Peyer's patch (tissue), 4 donors: ENCODE measurements around the gene PUS1. TPM values are rescaled to one million over a fixed set of nuclear protein-coding genes. Genes with fewer than 3 reads are reported as not detected.
A peak's percentile ranks its signal among the peaks of the same experiment; 100 is the strongest.

Source experiments
- DNase-seq, 3 donors: peaks; one replicate each; pipeline ENCODE4 v3.0.0-alpha.2; 2017 to 2019
- H3K27ac ChIP-seq, 4 donors: fragments of 200-600 bp; sonication (generic); one replicate each; pipeline ENCODE4 v1.5.1; 2016 to 2019
- H3K27me3 ChIP-seq, 2 donors: fragments of 200-600 bp; sonication (generic); one replicate each; pipeline ENCODE4 v1.5.1; 2019
- H3K36me3 ChIP-seq, 3 donors: fragments of 200-600 bp; sonication (generic); one replicate each; pipeline ENCODE4 v1.5.1; 2016 to 2019
- H3K4me1 ChIP-seq, 4 donors: fragments of 200-600 bp; sonication (generic); one replicate each; pipeline ENCODE4 v1.5.1; 2016 to 2019
- H3K4me3 ChIP-seq, 4 donors: fragments of 200-600 bp; sonication (generic); 1 replicate in 3 of 4; 2 replicates in 1 of 4; pipeline ENCODE4 v1.5.1; 2016 to 2019; ENCODE audit warnings: mild to moderate bottlenecking in 1 of 4
- H3K9me3 ChIP-seq, 4 donors: fragments of 200-600 bp; sonication (generic); one replicate each; pipeline ENCODE4 v1.5.1; 2016 to 2019; ENCODE audit warnings: mild to moderate bottlenecking in 1 of 4
- POLR2A ChIP-seq, 2 donors: fragments of 450-650 bp; IDR thresholded peaks; one replicate each; pipeline ENCODE4 v1.5.1; 2017; ENCODE audit warnings: antibody characterized with exemption in 2 of 2, mild to moderate bottlenecking in 2 of 2, moderate library complexity in 2 of 2
- total RNA-seq, 4 donors: library from RNA; depleted of rRNA; stranded (reverse); fragments of >200 nt; gene quantifications; one replicate each; pipeline ENCODE4 v1.1.0, GENCODE V29; 2016
- TF ChIP-seq, protein P1 (sequence below), 6 experiments: fragments of 450-650 bp in 4 of 6; fragments of 200-600 bp in 2 of 6; sonication (generic) in 1 of 6; IDR thresholded peaks; one replicate each; pipeline ENCODE4 v1.5.1; 2017 to 2019; ENCODE audit warnings: antibody characterized with exemption in 6 of 6, mild to moderate bottlenecking in 3 of 6, moderate library complexity in 1 of 6

PUS1 gene
- total RNA-seq, 4 donors from 2014 or later, result 8.8 to 46.5 (median 31.8) TPM

GRCh38 chr12:131909752-131910219 is 19.3 kb upstream of the PUS1 start:
- no peak overlapping the region for H3K4me3 ChIP-seq
- DNase-seq, result no peak
- no peaks in the 10 kb centered on the region for H3K9me3 ChIP-seq
- H3K27me3 ChIP-seq, result no peaks in the 10 kb centered on the region
- peaks cover 0 to 5% (median 0%) of the 10 kb centered on the region in 4 donors for H3K4me1 ChIP-seq
- TF ChIP-seq, protein P1, sequence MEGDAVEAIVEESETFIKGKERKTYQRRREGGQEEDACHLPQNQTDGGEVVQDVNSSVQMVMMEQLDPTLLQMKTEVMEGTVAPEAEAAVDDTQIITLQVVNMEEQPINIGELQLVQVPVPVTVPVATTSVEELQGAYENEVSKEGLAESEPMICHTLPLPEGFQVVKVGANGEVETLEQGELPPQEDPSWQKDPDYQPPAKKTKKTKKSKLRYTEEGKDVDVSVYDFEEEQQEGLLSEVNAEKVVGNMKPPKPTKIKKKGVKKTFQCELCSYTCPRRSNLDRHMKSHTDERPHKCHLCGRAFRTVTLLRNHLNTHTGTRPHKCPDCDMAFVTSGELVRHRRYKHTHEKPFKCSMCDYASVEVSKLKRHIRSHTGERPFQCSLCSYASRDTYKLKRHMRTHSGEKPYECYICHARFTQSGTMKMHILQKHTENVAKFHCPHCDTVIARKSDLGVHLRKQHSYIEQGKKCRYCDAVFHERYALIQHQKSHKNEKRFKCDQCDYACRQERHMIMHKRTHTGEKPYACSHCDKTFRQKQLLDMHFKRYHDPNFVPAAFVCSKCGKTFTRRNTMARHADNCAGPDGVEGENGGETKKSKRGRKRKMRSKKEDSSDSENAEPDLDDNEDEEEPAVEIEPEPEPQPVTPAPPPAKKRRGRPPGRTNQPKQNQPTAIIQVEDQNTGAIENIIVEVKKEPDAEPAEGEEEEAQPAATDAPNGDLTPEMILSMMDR (IDR thresholded peaks at IDR 0.05), result no peak
- TF ChIP-seq POLR2A (IDR thresholded peaks at IDR 0.05), result no peak
- peaks cover 0 to 80% (median 0%) of the 10 kb centered on the region in 3 donors for H3K36me3 ChIP-seq
- no peak overlapping the region for H3K27ac ChIP-seq

DNA sequence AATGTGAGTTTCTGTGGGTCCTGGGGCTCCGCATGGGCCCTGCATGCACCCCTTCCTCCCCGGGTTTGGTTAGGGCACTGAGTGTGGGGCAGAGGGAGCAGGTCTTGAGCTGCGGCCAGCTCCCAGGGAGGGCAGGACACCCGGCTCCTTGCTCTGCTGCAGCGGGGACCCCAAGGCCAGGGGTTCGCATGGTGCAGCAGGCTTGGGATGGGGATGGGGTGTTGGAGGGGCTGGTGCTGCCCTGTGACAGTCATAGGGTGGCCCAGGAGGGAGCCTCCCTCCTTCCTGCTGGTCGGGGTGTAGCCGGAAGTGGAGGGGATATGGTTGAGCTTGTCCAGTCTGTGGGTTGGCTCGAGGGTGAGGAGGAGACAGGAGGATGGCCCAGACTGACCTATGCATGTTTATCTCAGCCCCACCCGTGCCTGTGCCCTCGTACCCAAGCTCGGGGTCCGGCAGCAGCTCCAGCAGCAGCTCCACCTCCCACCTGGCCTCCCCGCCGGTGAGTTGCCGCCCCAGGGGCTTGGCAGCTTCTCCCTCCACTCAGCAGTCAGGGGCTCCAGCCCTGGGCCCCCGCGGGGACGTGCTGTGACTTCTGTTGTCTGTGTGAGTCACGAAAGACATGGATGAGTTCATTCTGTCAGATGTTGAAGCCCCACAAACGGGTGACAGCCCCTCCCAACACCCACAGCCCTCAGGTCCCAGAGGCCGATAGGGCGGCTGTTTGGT is 18.6 kb upstream of the PUS1 start:
- H3K27ac ChIP-seq, result no peak overlapping the region
- H3K9me3 ChIP-seq, result no peaks in the 10 kb centered on the region
- TF ChIP-seq, protein P1 (IDR thresholded peaks at IDR 0.05), result no peak
- TF ChIP-seq POLR2A (IDR thresholded peaks at IDR 0.05), result no peak
- no peaks in the 10 kb centered on the region for H3K27me3 ChIP-seq
- peaks cover 0 to 5% (median 0%) of the 10 kb centered on the region in 4 donors for H3K4me1 ChIP-seq
- no peak for DNase-seq
- no peak overlapping the region for H3K4me3 ChIP-seq
- H3K36me3 ChIP-seq, result peaks cover 0 to 86% (median 0%) of the 10 kb centered on the region in 3 donors

DNA sequence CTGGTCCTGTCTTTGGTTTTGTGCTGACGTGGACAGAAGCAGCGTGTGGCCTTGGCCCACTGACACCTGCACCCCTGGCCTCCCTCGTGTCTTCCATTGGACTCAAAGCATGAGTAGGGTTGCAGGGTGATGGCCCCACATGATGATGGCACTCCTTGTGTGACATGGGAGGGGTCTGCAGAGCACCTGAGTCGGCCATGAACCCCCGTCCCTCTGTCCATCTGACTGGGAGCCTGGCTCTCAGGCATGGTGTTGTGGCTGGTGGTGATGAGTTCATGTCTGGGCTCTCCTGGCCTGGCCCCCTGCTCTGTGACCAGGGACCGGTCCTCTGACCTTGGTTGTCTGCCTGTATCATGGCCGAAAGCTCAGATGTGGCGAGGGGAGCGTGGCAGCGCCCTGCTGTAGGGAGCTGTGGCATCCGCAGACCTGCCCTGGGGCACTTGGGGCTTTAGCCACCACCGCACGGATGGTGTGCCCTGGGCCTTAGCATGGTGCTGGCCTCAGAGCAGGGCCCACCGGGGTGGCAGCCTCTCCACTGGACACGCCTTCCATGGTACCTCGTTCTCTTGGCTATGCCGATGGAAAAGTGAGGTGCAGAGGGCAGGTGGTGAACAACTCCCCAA is 17.9 kb upstream of the PUS1 start:
- H3K27me3 ChIP-seq, result no peaks in the 10 kb centered on the region
- no peaks in the 10 kb centered on the region for H3K9me3 ChIP-seq
- no peak for DNase-seq
- H3K36me3 ChIP-seq, result peaks cover 0 to 93% (median 0%) of the 10 kb centered on the region in 3 donors
- no peak overlapping the region for H3K4me3 ChIP-seq
- H3K4me1 ChIP-seq, result peaks cover 0 to 5% (median 0%) of the 10 kb centered on the region in 4 donors
- H3K27ac ChIP-seq, result no peak overlapping the region
- no peak for TF ChIP-seq POLR2A (IDR thresholded peaks at IDR 0.05)
- TF ChIP-seq, protein P1 (IDR thresholded peaks at IDR 0.05), result no peak

DNA sequence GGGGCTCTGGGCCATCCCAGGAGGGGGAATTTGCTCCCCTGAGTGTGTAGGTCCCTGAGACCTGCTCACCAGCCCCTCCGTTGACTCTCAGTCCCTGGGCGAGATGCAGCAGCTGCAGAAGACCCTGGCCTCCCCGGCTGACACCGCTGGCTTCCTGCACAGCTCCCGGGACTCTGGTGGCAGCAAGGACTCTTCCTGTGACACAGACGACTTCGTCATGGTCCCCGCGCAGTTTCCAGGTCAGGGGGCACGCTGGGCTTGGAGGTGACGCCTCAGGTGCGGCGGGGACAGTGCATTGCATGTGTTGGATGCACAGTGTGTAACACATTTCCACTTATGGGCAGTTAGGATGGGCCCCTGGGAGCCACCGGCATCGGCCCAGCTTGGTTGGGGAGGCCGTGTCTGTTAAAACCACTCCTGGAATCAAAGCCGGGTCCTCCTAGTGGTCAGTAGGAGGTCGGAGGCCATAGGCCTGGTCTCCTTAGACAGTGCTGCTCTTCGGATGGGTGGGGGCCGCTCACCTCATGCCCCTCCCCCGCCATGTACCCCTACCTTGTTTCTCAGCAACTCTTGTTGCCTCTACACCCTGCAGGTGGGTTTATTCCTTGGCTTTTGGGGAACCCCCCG is 17.1 kb upstream of the PUS1 start:
- Histone ChIP-seq H3K27ac (no peak overlapping the region), H3K36me3 (peaks cover 0 to 95% (median 0%) of the 10 kb centered on the region in 3 donors), H3K4me1 (peaks cover 0 to 5% (median 0%) of the 10 kb centered on the region in 4 donors), H3K27me3 (no peaks in the 10 kb centered on the region), H3K4me3 (no peak overlapping the region), H3K9me3 (no peaks in the 10 kb centered on the region)
- TF ChIP-seq, protein P1 (IDR thresholded peaks at IDR 0.05), result no peak
- TF ChIP-seq POLR2A (IDR thresholded peaks at IDR 0.05), result no peak
- no peak for DNase-seq

GRCh38 chr12:131912518-131913274 is 16.4 kb upstream of the PUS1 start:
- no peaks in the 10 kb centered on the region for H3K27me3 ChIP-seq
- H3K36me3 ChIP-seq, result peaks cover 0 to 93% (median 0%) of the 10 kb centered on the region in 3 donors
- H3K9me3 ChIP-seq, result no peaks in the 10 kb centered on the region
- peak in 1 of 3 donors; percentile 29 for DNase-seq
- H3K4me3 ChIP-seq, result no peak overlapping the region
- H3K27ac ChIP-seq, result no peak overlapping the region
- H3K4me1 ChIP-seq, result peaks cover 0 to 5% (median 0%) of the 10 kb centered on the region in 4 donors
- TF ChIP-seq, protein P1 (IDR thresholded peaks at IDR 0.05), result no peak
- TF ChIP-seq POLR2A (IDR thresholded peaks at IDR 0.05), result no peak
